ENCODE measurements around the gene FBRSL1.
"Not testable (repeated sequence)": the region's sequence is repeated elsewhere in the genome, so short reads cannot be mapped to it uniquely, and the experiment has no call there.

The FBRSL1 gene

DNA sequence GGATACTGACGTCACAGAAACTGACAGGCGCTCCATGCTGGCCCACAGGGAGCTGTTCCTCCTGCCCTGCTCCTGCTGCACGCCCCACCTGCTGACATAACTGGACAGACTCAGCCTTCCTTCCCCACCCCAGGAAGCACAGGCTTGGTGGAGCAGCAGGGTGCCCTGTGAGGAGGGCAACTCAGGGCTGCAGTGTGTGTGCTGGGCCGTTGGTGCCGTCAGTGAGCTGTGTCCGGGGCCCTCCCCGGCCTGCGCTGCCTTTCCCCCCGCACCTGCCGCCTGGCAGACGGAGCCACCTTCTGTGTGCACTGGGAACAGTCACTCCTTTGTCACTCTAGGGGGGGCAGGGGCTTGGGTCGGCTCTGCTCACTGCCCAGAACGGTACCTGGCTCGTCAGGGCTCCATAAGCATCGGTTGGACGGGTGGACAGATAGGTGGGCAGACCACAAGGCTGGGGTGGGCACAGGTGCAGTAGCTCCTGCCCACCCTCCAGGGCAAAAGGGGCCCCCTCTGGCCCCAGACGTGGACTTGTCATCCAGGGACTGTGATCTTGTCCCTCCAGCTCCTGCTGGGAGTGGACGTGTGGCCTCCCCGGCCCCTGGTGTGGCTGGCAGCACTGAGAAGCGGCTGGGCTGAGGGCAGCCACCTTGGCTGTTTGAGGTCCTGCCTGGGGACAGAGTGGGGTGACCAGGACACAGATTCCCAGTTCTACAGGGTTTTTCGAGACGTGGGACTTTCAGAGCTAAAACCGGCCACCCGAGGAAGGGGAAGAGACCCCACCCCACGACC lies 32.8 kb downstream of the FBRSL1 start:
- in situ Hi-C loops (cut with MboI; ENCODE audit: low sequenced_read_pairs): no loop called here

DNA sequence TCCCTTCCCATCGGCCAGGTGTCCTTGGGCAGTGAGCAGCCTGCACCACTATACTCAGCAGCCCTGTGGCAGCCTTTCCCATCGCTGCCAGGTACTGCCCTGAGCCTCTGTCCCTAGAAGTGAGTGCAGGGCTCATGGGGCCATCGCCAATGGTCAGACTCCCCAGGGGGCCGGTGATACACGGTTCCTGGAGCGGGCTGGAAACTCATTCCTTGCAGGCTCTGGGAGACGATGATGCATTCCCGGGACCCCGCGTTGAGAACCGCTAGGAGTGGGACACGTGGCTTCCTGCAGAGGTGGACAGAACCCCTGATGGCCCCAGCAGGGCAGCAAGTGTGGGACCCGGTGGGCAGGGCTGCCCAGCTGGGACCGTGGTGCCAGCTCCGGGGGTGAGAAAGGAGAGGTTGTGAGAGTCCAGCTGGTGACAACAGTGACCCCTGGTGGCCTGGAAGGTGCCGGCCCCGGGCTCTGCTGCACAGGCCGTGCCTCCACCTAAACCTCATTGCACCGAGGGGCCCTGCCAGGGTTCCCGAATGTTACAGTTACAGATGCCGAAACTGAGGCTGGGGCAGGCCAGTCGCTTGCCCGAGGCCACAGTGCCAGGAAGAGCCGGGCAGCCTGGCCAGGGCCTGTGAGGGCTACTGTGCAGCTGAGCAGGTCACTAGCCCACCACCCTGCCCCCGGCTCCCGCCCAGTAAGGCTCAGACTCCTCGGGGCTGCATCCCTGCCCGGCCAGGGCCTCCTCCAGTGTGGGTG lies 33.8 kb downstream of the FBRSL1 start:
- in situ Hi-C loops (cut with MboI; ENCODE audit: low sequenced_read_pairs): no loop called here

DNA sequence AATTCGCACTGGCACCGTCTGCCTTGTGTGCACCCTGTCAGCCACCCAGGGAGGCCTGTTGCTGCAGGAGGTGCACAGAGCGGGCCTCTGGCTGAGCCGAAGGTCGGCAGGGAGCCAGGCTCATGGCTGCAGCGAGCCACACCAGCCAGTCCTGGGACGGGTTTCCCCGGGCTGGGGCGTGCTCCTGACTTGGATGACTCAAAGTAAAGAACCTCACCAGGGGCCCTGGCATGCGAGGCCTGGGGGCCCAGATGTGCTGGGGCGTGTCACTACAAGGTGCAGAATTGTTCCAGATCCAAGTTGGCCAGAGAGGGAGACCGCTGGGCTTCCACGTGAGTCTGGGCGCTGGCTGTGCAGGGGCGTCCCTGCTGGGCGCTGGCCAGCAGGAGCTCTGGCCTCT lies 34.5 kb downstream of the FBRSL1 start:
- in situ Hi-C loops (cut with MboI; ENCODE audit: low sequenced_read_pairs): no loop called here

DNA sequence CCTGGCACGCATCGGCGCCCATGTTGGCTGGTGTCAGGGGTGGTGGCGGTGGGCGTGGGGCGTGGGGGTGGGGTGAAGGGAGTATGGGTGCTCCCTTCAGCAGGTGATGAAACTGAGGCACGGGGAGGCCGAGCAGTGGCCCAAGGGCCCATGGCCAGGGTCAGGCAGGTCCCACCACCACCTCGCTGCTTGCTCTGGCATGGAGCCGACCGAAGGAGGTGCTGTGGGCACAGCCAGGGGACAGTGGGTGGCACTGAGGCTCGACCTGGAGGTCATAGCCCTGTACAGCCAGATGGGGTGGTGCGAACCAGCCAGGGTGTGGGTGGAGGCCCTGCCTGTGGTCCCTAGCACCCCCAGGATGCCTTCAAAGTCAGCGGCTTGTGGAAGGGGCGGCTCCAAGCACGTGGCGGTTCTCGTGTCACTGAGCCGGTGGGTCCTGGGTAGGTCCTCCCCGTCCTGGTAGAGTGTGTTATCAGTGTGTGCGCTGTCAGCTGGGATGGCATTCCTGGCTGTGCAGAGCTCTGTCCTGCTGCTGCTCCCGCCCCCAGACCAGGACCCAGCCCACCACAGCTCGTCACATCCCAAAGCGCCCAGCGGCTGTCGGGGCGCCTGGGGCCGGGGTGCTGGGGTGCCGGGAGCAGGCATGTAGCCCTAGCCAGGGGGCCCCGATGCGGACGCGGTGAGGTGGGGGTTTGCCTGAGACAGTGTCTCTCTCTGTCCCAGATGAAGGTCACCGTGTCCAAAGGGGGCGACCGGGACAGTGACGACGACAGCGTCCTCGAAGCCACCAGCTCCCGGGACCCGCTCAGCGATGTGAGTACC lies 35.3 kb downstream of the FBRSL1 start:
- in situ Hi-C loops (cut with MboI; ENCODE audit: low sequenced_read_pairs): no loop called here

DNA sequence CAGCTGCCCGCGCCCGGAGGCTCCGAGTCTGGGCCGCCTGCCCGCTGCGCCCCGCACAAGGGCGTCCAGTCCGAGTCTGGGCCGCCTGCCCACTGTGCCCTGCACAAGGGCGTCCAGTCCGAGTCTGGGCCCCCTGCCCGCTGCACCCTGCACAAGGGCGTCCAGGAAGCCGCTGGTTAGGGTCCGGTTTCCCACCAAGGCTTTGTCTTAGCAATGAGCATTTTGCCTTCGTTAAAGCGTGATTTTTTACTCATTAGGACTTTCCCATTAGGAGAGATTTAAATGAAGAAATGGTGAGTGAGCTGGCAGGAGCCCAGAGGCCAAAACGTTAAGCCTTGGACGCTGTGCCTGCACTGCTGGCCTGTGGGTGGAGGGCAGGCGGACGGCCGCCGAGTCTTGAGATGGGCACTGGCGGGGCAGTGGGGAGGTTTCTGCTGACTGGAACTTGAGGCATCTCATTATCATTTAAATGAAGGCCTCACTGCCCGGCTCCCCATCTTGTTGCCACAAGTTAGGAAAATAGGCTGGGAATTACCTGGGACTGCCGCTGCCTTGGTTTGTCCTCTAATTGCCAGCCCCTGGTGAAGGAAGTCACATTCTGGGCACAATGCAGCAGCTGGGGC lies 36.0 kb downstream of the FBRSL1 start:
- in situ Hi-C loops (cut with MboI; ENCODE audit: low sequenced_read_pairs): no loop called here

DNA sequence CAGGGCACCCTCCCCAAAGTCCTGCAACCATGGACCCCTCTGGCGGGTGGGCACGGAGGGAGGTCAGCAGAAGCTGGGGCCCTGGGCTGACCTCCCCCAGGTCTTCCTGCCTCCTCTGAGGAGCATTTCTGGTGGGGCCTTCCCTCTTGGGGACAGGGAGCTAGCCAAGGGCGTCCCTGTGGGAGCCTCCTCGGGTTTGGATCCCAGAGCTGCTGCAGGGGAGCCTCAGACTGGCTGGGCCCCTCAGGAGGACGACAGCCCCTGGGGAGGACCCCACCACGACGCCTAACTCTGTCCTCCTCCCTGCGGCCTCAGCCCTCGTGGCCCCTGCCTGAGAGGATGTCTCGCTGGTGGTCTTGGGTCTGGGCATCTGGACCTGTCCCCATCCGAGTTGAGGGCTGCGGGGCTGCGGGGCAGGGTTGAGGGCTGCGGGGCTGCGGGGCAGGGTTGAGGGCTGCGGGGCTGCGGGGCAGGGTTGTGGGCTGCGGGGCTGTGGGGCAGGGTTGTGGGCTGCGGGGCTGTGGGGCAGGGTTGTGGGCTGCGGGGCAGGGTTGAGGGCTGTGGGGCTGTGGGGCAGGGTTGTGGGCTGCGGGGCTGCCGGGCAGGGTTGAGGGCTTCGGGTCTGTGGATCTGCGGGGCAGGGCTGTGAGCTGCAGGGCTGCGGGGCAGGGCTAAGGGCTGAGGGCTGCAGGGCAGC lies 37.4 kb downstream of the FBRSL1 start:
- in situ Hi-C loops (cut with MboI; ENCODE audit: low sequenced_read_pairs): no loop called here

DNA sequence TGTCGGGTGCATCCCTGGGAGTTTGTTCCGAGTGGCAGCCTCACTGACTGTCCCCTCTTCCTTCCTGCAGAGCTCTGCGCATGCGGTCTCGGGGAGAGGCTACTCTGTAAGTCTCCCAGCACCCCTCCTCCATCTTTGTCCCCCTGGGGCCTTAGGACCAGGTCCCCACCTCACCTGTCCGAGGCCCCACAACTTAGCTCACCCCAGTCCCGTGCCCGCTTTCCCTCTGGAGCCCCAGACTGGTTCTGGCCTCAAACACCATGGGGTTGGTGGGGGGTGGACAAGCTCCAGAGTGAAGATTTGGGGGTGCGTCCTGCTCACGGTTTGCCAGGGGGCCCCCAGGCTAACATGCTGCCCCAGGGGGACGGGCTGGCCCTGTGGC lies 37.9 kb downstream of the FBRSL1 start:
- in situ Hi-C loops (cut with MboI; ENCODE audit: low sequenced_read_pairs): no loop called here

DNA sequence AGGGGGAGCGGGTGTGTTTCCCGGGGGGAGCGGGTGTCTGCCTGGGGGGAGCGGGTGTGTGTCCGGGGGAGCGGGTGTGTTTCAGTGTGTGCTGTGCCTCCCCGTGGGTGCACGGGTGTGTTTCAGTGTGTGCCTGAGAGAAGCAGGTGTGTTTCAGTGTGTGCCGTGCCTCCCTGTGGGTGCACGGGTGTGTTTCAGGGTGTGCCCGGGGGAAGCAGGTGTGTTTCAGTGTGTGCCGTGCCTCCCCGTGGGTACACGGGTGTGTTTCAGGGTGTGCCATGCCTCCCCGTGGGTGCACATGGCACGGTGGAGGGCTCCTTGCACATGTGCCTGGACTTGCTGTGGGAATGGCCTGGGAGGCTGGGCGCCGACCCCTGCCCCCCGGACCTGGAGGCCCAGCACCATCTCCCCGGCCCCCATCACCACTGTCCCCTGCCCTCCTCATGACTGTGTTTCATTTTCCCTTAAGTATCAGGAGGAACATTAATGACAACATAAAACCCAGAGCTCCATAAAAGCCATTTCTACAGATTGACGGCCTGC lies 38.7 kb downstream of the FBRSL1 start:
- in situ Hi-C loops (cut with MboI; ENCODE audit: low sequenced_read_pairs): no loop called here

DNA sequence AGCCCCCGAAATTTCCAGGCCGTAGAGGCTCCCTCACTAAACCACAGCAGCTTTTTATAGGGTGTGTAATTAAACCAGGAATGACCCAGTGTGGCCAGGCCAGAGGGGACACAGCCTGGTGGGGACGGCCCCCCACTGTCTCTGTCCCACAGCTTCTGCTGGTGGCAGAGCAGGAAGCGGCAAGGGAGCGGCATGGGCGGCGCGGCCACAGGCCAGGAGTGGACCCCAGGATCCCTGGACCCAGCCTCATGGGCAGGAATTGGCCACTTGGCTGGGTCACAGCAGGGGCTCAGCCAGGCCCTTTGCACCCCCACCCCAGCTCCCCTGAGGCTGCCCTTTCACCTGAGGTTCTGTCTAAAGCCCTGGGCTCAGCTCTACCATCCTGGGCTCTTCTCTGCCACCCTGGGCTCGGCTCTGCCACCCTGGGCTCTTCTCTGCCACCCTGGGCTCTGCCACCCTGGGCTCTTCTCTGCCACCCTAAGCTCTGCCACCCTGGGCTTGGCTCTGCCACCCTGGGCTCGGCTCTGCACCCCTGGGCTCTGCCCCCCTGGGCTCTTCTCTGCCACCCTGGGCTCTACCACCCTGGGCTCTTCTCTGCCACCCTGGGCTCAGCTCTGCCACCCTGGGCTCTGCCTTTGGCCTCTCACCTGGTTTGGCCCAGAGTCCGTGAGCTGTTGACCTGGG lies 39.3 kb downstream of the FBRSL1 start:
- in situ Hi-C loops (cut with MboI; ENCODE audit: low sequenced_read_pairs): no loop called here

DNA sequence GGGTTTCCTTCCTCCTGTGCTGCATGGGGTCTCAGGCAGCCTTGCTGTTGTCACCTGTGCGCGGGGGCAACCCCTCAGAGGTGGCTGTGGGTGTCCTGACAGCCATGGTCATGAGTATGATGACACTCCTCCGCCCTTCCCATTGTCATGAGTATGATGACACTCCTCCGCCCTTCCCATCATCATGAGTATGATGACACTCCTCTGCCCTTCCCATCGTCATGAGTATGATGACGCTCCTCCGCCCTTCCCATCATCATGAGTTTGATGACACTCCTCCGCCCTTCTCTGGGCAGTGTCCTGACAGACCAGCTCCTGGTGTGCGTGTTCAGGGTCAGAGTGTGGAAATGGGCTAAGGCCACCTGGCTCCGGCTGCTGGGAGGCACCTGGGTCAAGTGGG lies 40.0 kb downstream of the FBRSL1 start:
- in situ Hi-C loops (cut with MboI; ENCODE audit: low sequenced_read_pairs): no loop called here

DNA sequence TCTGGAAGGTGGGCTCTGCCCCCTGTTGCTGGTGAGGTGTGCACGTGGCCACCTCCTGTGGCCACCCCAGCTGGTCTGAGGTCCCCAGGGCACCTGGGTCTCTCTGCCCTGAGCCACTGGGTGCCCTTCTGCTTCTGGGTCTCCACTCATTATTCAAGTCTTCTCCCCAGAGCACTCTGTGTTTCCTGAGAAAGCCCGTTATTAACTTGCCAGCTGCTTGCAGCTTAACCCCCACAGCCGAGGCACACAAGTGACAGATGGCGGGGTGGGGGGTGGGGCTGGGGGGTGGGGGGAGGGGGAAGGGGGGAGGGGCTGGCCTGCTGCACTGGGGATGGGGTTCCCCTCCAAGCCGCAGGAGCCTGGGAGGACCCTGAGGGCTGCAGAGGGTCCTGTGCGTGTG lies 40.5 kb downstream of the FBRSL1 start:
- in situ Hi-C loops (cut with MboI; ENCODE audit: low sequenced_read_pairs): no loop called here

DNA sequence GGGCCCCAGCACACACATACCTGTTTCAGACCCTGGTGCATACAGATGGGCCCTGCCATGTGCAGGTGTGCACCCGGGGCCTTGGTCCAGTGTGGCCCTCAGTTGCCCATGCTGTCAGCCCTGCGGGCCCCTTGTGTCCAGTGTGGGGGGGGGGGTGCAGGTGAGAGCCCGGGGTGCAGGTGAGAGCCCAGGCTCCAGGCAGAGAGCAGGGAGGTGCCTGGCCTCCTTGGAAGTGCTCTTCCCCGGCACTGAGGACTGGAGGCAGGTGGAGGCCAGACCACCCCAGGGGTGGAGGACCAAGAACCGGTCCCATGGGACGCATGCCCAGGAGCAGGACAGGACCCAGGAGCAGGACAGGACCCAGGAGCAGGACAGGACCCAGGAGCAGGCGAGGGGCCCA lies 40.9 kb downstream of the FBRSL1 start:
- in situ Hi-C loops (cut with MboI; ENCODE audit: low sequenced_read_pairs): no loop called here

DNA sequence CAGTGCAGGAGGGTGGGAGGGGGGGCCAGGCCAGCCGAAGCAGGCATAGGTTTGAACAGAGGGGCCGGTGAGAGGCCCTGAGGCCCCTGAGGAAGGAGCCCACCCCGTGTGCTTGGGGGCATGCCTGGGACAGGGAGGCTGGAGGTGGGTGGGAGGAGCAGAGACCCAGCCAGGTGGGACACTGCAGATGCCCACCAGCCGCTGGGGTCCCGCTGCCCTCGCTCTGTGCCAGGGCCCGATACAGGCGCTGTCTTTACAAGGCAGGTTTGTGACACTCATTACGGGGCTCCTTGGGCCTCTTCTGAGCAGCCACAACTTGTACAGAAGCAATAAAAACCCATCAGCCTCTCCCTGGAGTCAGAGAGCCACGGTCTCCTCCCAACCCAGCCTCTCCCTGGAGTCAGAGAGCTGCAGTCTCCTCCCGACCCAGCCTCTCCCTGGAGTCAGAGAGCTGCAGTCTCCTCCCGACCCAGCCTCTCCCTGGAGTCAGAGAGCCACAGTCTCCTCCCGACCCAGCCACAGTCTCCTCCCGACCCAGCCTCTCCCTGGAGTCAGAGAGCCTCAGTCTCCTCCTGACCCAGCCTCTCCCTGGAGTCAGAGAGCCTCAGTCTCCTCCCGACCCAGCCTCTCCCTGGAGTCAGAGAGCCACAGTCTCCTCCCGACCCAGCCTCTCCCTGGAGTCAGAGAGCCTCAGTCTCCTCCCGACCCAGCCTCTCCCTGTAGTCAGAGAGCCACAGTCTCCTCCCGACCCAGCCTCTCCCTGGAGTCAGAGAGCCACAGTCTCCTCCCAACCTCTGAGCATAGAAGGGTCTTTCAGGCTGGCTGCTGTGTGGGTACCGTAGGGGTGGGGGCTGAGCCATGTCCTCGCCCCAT lies 43.0 kb downstream of the FBRSL1 start:
- in situ Hi-C loops (cut with MboI; ENCODE audit: low sequenced_read_pairs): not testable (repeated sequence)

DNA sequence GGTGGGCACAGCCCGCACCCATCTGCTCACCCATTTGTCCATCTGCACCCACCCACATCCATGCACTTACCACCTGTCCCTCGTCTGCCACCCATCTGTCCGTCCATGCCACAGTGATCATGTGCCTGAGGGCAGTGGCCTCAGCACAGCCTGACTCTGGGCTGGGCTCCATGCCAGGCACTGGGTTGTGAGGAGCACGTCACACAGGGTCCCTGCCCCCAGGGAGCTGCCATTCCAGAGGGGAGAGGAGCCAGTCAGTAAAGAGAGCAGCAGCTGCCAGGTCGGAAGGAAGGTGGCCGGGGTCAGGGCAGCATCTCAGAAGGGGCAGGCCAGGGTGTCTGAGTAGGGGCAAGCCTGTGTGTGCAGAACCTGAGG lies 43.6 kb downstream of the FBRSL1 start:
- in situ Hi-C loops (cut with MboI; ENCODE audit: low sequenced_read_pairs): no loop called here

DNA sequence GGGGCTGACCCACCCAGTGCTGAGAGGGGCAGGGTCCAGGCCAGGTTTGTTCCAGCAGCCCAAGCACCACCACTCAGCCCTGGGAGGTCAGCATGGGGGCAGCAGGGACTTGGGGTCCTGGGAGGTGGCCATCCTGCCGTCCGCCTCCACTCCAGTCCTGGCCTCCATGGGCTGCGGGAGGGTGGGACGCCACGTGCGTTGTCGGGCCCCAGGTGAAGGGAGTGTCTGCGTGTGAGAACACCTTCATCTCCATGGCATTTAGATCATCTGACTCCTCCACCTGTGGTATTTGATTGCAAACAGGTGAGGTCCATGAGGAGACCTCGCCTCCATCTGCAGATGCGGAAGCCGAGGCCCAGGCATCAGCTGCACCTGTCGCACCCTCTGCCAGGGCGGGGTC lies 44.1 kb downstream of the FBRSL1 start:
- in situ Hi-C loops (cut with MboI; ENCODE audit: low sequenced_read_pairs): no loop called here

DNA sequence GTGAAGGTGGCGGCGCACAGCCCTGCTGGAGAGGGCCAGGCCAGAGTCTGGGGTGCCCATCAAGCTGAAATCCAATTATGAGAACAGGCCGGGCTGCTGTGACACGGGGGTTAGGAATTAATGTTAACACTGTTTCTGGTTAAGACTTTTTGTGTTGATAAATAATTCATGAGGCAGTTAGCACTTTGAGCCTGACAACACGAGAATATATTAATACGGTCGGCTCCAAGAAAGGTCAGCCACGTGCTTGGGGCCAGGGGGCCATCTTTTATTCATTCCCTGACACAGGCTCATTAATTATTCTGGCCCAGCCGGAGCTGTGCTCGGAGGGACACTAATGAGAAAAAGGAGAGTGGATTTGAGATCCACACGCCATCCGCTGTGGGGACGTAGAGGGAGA lies 45.1 kb downstream of the FBRSL1 start:
- in situ Hi-C loops (cut with MboI; ENCODE audit: low sequenced_read_pairs): no loop called here

DNA sequence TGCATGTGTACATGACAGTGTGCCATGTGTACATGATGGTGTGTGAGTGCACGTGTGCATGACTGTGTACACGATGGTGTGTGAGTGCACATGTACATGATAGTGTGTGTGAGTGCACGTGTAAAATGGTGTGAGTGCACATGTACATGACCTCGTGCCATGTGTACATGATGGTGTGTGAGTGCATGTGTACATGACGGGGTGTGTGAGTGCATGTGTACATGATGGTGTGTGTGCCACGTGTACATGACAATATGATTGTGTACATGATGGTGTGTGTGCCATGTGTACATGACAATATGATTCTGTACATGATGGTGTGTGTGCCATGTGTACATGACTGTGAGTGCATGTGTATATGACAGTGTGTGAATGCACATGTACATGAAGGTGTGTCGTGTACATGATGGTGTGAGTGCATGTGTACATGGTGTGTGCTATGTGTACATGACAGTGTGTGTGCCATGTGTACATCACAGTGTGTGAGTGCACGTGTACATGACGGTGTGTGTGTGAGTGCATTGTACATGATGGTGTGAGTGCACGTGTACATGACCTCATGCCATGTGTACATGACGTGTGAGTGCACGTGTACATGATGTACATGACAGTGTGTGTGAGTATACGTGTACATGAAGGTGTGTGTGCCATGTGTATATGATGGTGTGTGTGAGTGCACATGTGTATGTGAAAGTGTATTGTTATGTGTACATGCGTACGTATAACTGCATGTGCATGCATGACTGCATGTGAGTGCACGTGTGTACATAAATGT lies 46.3 kb downstream of the FBRSL1 start:
- in situ Hi-C loops (cut with MboI; ENCODE audit: low sequenced_read_pairs): no loop called here

DNA sequence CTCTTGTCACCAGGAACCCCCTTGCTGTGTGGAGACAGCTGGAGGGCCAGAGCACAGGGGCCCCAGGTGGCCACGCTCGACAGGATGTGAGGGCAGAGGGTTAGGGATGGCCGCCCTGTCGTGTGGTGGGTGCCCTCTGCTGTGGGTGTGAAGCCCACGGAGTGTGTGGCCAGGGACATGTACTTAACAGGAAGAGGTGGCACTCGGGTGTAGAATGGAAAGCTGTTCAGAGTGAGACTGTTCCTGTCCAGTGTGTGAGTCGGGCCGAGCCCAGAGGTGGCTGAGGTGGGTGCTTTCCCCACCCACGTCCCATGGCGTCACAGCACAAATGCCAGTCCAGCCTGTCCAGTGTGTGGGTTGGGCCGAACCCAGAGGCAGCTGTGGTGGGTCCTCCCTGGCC lies 47.1 kb downstream of the FBRSL1 start:
- in situ Hi-C loops (cut with MboI; ENCODE audit: low sequenced_read_pairs): no loop called here
